ENCODE measurements around the gene CBFB.

CBFB gene

GRCh38 chr16:67016681-67017420 lies 12.1 kb upstream of the CBFB start:
- TF ChIP-seq SUZ12 (IDR thresholded peaks at IDR 0.05; ENCODE audit: extremely low read depth, insufficient read depth, insufficient read length) (no peak), YY1 (IDR thresholded peaks at IDR 0.05; ENCODE audit: insufficient read depth, insufficient read length) (no peak), ZNF274 (IDR thresholded peaks at IDR 0.05; ENCODE audit: low read depth, low read length) (no peak)
- no peak overlapping the region for H3K9ac ChIP-seq (ENCODE audit: insufficient read length, low read depth)
- peaks cover 13% of the 10 kb centered on the region for H3K4me1 ChIP-seq (ENCODE audit: insufficient read depth, insufficient read length)
- DNase-seq (ENCODE audit: low read depth, low spot score) = no peak
- H3K27me3 ChIP-seq (ENCODE audit: insufficient read depth, insufficient read length) = peaks cover 27% of the 10 kb centered on the region
- no peaks in the 10 kb centered on the region for H3K36me3 ChIP-seq (ENCODE audit: insufficient read depth, insufficient read length, low read length)
- H3K4me3 ChIP-seq (ENCODE audit: insufficient read length, low read depth) = no peak overlapping the region
- no peaks in the 10 kb centered on the region for H3K9me3 ChIP-seq (ENCODE audit: insufficient read depth, low read length)

GRCh38 chr16:67017421-67017750 lies 11.6 kb upstream of the CBFB start:
- Histone ChIP-seq H3K27me3 (ENCODE audit: insufficient read depth, insufficient read length) (peaks cover 27% of the 10 kb centered on the region), H3K9ac (ENCODE audit: insufficient read length, low read depth) (no peak overlapping the region), H3K36me3 (ENCODE audit: insufficient read depth, insufficient read length, low read length) (no peaks in the 10 kb centered on the region), H3K4me1 (ENCODE audit: insufficient read depth, insufficient read length) (peaks cover 13% of the 10 kb centered on the region), H3K4me3 (ENCODE audit: insufficient read length, low read depth) (no peak overlapping the region), H3K9me3 (ENCODE audit: insufficient read depth, low read length) (no peaks in the 10 kb centered on the region)
- no peak for TF ChIP-seq SUZ12 (IDR thresholded peaks at IDR 0.05; ENCODE audit: extremely low read depth, insufficient read depth, insufficient read length)
- no peak for TF ChIP-seq ZNF274 (IDR thresholded peaks at IDR 0.05; ENCODE audit: low read depth, low read length)
- no peak for TF ChIP-seq YY1 (IDR thresholded peaks at IDR 0.05; ENCODE audit: insufficient read depth, insufficient read length)
- DNase-seq (ENCODE audit: low read depth, low spot score) = no peak

GRCh38 chr16:67017810-67018488 lies 11.0 kb upstream of the CBFB start:
- Histone ChIP-seq H3K4me1 (ENCODE audit: insufficient read depth, insufficient read length) (peaks cover 12% of the 10 kb centered on the region), H3K9me3 (ENCODE audit: insufficient read depth, low read length) (no peaks in the 10 kb centered on the region), H3K27me3 (ENCODE audit: insufficient read depth, insufficient read length) (peaks cover 26% of the 10 kb centered on the region), H3K9ac (ENCODE audit: insufficient read length, low read depth) (no peak overlapping the region), H3K36me3 (ENCODE audit: insufficient read depth, insufficient read length, low read length) (no peaks in the 10 kb centered on the region), H3K4me3 (ENCODE audit: insufficient read length, low read depth) (no peak overlapping the region)
- TF ChIP-seq YY1 (IDR thresholded peaks at IDR 0.05; ENCODE audit: insufficient read depth, insufficient read length) (peak; percentile 6), SUZ12 (IDR thresholded peaks at IDR 0.05; ENCODE audit: extremely low read depth, insufficient read depth, insufficient read length) (no peak), ZNF274 (IDR thresholded peaks at IDR 0.05; ENCODE audit: low read depth, low read length) (no peak)
- DNase-seq (ENCODE audit: low read depth, low spot score) = peak; percentile 89

- Histone ChIP-seq H3K36me3 (ENCODE audit: insufficient read depth, insufficient read length, low read length) (no peaks in the 10 kb centered on the region), H3K4me1 (ENCODE audit: insufficient read depth, insufficient read length) (peaks cover 6% of the 10 kb centered on the region), H3K9me3 (ENCODE audit: insufficient read depth, low read length) (no peaks in the 10 kb centered on the region), H3K27me3 (ENCODE audit: insufficient read depth, insufficient read length) (peaks cover 14% of the 10 kb centered on the region), H3K4me3 (ENCODE audit: insufficient read length, low read depth) (no peak overlapping the region), H3K9ac (ENCODE audit: insufficient read length, low read depth) (no peak overlapping the region)
- DNase-seq (ENCODE audit: low read depth, low spot score) = no peak
- TF ChIP-seq SUZ12 (IDR thresholded peaks at IDR 0.05; ENCODE audit: extremely low read depth, insufficient read depth, insufficient read length) = no peak
- TF ChIP-seq YY1 (IDR thresholded peaks at IDR 0.05; ENCODE audit: insufficient read depth, insufficient read length) = no peak
- TF ChIP-seq ZNF274 (IDR thresholded peaks at IDR 0.05; ENCODE audit: low read depth, low read length) = no peak
Measured at GRCh38 chr16:67019171-67019570, 9.8 kb upstream of the CBFB start.

DNA sequence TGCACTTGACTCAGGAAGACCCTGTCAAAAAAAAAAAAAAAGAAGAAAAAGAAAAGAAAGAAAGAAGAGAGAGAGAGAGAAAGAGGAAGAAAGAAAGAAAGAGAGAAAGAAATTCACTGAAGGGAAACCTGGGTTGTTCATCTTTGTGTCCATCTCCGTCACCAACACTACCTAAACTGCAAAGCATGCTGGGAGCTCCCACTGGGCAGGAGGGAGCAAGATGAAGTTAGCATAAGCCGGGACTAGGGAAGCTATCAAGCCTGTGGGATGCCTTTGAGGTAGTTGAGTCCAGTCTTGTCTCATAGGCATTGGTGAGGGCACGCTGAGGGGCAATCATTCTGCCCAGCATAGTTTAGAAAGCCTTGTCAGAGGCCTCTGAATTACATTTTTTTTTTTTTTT lies 7.6 kb upstream of the CBFB start:
- Histone ChIP-seq H3K27me3 (ENCODE audit: insufficient read depth, insufficient read length) (no peaks in the 10 kb centered on the region), H3K4me1 (ENCODE audit: insufficient read depth, insufficient read length) (peaks cover 2% of the 10 kb centered on the region), H3K9me3 (ENCODE audit: insufficient read depth, low read length) (no peaks in the 10 kb centered on the region), H3K36me3 (ENCODE audit: insufficient read depth, insufficient read length, low read length) (no peaks in the 10 kb centered on the region), H3K9ac (ENCODE audit: insufficient read length, low read depth) (no peak overlapping the region), H3K4me3 (ENCODE audit: insufficient read length, low read depth) (no peak overlapping the region)
- DNase-seq (ENCODE audit: low read depth, low spot score) = no peak
- TF ChIP-seq ZNF274 (IDR thresholded peaks at IDR 0.05; ENCODE audit: low read depth, low read length) (no peak), SUZ12 (IDR thresholded peaks at IDR 0.05; ENCODE audit: extremely low read depth, insufficient read depth, insufficient read length) (no peak), YY1 (IDR thresholded peaks at IDR 0.05; ENCODE audit: insufficient read depth, insufficient read length) (no peak)

- TF ChIP-seq ZNF274 (IDR thresholded peaks at IDR 0.05; ENCODE audit: low read depth, low read length) = no peak
- TF ChIP-seq YY1 (IDR thresholded peaks at IDR 0.05; ENCODE audit: insufficient read depth, insufficient read length) = no peak
- no peak for TF ChIP-seq SUZ12 (IDR thresholded peaks at IDR 0.05; ENCODE audit: extremely low read depth, insufficient read depth, insufficient read length)
- H3K9ac ChIP-seq (ENCODE audit: insufficient read length, low read depth) = no peak overlapping the region
- no peaks in the 10 kb centered on the region for H3K27me3 ChIP-seq (ENCODE audit: insufficient read depth, insufficient read length)
- DNase-seq (ENCODE audit: low read depth, low spot score) = no peak
- H3K4me1 ChIP-seq (ENCODE audit: insufficient read depth, insufficient read length) = peaks cover 2% of the 10 kb centered on the region
- no peaks in the 10 kb centered on the region for H3K9me3 ChIP-seq (ENCODE audit: insufficient read depth, low read length)
- H3K4me3 ChIP-seq (ENCODE audit: insufficient read length, low read depth) = no peak overlapping the region
- H3K36me3 ChIP-seq (ENCODE audit: insufficient read depth, insufficient read length, low read length) = no peaks in the 10 kb centered on the region
Measured at GRCh38 chr16:67022531-67023214, 6.3 kb upstream of the CBFB start.

- TF ChIP-seq SUZ12 (IDR thresholded peaks at IDR 0.05; ENCODE audit: extremely low read depth, insufficient read depth, insufficient read length) (no peak), YY1 (IDR thresholded peaks at IDR 0.05; ENCODE audit: insufficient read depth, insufficient read length) (no peak), ZNF274 (IDR thresholded peaks at IDR 0.05; ENCODE audit: low read depth, low read length) (no peak)
- no peak overlapping the region for H3K9ac ChIP-seq (ENCODE audit: insufficient read length, low read depth)
- no peaks in the 10 kb centered on the region for H3K27me3 ChIP-seq (ENCODE audit: insufficient read depth, insufficient read length)
- H3K4me3 ChIP-seq (ENCODE audit: insufficient read length, low read depth) = no peak overlapping the region
- peaks cover 2% of the 10 kb centered on the region for H3K4me1 ChIP-seq (ENCODE audit: insufficient read depth, insufficient read length)
- no peak for DNase-seq (ENCODE audit: low read depth, low spot score)
- H3K9me3 ChIP-seq (ENCODE audit: insufficient read depth, low read length) = no peaks in the 10 kb centered on the region
- H3K36me3 ChIP-seq (ENCODE audit: insufficient read depth, insufficient read length, low read length) = no peaks in the 10 kb centered on the region
Measured at GRCh38 chr16:67023689-67024088, 5.3 kb upstream of the CBFB start.

Measured in NT2/D1 (cell line).